GM15510 (cell line): ENCODE data around the gene KLF7.

Experiments
- POLR2A ChIP-seq: IDR thresholded peaks from 3 replicates; pipeline ENCODE4 v1.6.1; 2011; ENCODE audit warnings: borderline replicate concordance; ENCODE audit not compliant: insufficient read length; ENCODE audit errors: extremely low read depth

KLF7 gene

DNA sequence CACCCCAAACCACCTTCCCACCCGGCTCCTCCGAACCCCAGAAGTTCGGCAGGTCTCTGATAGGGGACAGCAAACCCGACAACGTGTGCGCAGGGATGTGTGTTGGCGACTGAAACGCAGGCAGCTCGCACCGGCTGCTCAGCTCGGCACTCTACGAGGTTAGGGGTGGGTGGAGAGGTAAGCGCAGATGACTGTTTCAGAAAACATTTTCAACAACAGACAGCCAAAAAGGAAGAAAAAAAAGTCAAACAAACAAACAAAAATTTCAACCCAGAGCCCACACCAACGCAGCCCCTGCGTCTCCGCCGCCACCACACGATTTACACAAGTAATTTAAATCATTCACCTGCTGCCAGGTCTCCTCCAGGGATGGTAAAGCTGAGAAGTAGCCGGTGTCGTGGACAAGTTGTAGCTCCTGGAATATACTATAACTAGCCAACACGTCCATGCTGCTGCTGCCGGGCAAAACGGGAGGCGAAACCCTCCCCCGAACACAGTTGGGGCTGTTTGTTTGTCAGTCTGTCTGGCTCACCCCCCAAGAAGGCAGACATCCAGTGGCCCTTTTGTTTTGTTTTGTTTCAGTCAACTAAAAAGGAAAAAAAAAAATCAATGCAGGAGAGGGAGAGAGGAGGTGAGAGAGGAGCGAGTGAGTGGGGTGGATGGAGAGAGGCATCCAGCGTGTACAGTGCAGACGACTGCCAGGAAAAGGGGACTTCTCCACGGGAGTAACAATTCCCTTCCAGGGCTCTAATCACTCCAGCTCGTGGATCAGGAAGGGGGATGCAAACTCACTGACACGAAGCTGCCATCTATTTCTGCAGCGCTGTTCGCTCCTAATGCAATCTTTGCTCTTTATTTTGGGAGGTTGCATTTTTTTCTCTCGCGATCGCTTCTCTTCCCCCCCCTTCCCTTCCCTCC, at the start of gene KLF7:
Gene KLF7, minus strand, starts transcription at position 828 of the 918 bp plus-strand sequence. Its CDS starts 380 bp downstream, at position 448.
- peak; percentile 37 for TF ChIP-seq POLR2A

DNA sequence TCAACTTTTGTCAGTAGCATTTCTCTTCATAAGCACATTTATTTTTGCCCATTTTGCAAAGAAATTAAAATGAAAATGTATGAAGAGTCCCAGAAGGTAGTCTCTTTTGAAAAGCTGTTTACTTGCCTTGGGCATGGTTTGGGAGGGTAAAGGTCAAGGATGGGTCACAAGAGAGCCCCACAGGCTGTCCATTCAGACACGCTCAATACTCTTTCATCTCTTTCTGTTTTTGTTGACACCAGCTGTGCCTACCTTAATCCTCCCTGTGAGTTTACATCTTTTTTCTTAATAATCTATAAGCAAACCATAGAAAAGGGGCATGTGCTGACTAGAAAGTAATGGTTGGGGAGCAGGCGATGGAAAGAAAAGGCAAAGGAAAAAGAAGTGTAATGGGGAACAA, 49.6 kb upstream of the KLF7 start:
- TF ChIP-seq POLR2A, result no peak

DNA sequence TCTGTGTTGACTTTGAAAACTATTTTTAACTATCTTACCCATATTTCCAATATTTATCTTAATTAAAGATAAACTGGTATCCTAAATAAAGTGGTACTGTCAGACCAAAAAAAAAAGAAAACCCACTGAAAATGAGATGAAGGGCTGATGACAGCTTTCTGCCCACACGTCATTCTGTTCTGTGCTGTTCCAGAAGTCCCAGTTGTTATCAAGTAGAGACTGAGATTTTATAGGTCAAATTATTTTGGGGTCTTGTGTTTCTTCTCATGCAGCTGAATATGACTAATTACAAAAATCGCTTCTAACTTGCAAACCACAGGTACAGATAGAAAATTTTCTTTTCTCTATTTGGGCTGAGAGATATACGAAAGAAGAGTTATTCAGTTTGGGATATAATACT, 48.7 kb upstream of the KLF7 start:
- TF ChIP-seq POLR2A, result no peak

DNA sequence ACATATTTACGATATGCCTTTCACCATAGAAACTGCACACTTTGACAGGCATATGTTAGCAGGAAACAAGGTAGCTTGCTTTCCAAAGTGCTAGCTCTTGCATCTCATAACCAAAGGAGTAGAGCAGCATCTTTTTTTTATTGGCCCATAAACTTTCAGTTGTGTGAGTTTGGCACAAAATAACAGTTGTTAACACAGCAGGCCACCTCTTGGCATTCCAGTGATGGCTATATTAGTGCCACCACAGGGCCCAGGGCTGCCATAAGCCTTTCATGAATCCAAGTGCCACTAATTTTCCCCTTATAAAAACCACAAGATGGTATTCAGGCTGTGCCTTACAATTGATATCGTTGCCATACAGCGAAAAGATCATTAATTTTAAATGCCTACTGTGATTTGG, 40.3 kb upstream of the KLF7 start:
- TF ChIP-seq POLR2A, result no peak

DNA sequence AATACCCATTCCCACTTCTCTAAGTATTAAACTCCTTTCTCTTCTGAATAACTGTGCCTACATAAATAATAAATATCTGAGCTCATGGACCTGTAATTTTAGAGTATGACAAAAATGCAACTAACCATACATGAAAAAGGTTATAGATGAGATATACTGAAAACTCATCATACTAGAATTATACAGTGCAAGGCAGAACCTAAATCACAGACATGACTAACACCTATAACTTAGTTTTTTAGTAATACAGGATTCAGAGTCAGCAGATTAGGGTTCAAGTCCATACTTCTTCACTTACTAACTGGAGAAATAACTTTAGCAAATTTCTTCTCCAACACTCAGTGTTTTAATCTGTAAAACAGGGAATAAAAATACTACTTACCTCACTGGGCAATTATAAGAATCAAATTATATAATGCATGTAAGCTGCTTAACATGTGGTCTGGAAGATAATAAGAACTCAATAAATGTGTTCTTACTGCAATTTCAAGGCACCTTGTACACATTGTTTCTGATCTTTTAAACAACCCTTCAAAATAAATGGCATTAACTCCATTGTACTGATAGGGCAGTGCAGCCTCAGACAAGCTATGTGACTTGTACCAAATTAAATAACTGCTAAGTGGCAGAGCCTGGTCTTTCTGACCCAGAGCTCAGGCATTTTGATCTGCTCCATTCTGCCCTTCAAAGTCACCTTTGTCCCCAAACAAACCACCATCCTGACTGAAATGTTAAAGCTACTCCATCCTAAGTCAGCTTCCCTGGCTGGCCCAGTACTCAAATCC, 39.6 kb upstream of the KLF7 start:
- TF ChIP-seq POLR2A, result no peak

DNA sequence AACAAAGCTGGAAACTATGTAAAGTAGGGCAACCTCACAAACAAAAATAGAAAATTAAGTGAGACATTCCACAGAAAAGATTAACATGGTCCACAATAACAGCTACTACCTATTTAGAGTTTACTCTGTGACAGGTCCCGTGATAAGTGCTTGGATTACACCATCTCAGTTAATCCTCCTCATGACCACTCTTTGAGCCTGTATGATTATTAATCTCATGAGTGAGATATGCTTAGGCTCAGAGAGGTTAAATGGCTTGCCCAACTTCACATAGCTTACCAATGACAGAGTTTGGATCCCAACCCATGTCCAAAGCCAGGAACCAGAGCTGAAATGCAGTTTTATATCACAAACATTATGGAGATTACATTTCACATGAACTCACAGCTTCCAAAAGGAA, 37.3 kb upstream of the KLF7 start:
- no peak for TF ChIP-seq POLR2A

DNA sequence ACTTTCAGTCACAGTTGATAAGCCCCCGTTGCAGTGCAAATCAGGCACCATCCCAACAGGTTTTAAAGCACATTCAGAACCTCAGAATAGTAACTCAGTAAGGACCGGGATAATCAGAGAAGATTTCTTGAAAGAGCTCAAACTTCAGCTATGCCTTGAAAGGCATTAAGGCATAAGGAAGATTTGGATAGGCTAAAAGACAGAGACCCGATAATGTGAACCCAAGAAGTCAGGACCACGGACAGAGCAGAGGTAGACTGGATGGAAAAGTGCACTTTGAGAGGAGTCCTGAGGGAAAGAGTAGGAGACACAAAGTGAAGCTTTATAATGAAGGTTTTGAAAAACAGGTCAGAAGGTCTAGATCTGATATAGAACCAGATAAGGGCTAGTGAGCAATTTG, 36.9 kb upstream of the KLF7 start:
- no peak for TF ChIP-seq POLR2A

DNA sequence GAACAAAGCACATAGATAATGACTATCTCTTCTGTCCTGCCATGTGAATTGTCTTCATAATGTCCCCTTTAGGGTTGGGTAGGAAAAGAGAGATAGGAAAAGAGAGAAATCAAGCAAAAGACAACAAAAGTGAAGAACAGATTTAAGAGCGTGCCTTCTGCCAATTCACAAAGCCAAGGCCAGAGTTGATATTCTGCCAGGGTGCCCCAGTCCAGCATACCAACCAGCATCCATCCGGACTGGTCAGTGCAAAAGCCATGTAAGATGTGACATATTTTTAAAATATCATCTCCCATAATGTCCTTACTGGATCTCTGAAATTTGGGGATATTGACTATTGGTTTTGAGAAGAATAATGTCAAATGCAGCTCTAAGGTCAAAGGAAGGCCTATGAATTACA, 35.7 kb upstream of the KLF7 start:
- no peak for TF ChIP-seq POLR2A

DNA sequence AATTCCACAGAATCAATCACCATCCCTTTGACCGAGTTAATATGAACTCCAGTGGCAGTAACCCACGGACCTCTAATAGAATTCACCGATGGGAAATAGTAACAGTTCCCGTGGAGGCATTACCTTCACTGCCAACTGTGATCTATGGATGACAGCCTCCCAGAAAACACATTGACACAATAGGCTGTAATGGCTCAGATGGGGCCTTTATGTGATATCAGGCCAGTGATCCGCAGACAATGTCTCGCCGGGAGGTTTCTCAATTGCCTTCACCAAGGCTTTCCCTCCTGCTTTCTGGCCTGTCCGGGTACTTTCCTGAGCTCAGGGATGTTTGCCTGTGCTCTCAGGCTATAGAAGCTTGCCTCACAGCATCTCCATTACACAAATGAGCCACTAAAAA, 34.4 kb upstream of the KLF7 start:
- TF ChIP-seq POLR2A, result no peak

DNA sequence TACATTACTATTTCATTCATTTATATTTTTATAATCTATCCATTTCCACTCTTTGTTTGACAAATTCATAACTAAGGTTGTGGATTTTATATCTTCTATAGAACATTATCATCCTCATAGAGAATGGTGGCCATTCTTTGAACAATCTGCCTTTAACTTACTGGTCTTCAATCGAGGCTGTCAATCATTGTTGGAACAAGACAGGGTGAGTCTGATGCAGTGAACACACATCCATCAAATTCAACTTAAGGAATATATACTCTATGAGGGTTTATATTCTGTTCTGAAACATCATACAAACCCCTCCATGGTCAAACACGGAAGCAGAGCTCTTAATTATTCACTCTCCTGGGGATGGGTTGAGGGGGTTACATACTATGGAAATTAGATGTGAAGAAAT, 28.3 kb upstream of the KLF7 start:
- no peak for TF ChIP-seq POLR2A

DNA sequence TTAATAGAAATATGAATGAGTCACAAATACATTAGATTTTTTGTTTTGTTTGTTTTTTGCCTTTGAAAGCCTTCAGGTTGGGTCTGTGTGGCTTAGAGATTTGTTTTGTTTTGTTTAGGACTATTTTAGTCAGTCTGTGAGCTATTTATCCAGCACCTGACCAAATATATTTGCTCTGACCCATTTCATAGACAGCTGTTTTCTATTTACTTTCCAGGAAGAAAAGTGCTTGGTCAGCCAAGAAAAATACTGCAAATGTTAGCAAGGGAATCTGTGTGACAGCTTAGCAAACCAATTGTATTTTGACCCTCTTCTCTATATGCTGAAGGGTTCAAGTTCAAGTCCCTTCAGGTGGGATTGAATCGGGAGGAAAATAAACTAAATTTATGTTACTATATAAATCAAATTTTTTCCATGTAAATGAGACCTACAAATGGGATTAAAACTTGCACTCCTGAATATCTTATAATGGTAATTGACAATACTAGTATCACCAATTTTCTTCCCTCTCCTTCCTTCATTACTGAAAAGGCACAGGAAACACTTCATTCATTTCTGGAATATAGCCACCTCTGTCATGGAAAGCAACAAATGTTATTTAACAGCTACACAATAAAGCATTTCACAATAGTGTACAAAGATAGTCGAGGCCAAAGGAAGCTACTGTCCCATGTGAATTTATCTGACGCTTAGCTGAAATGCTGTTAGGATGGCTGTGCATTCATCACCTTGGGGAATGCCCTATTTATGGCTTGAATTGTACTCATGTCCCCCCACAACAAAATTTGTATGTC, 23.1 kb upstream of the KLF7 start:
- TF ChIP-seq POLR2A, result no peak

DNA sequence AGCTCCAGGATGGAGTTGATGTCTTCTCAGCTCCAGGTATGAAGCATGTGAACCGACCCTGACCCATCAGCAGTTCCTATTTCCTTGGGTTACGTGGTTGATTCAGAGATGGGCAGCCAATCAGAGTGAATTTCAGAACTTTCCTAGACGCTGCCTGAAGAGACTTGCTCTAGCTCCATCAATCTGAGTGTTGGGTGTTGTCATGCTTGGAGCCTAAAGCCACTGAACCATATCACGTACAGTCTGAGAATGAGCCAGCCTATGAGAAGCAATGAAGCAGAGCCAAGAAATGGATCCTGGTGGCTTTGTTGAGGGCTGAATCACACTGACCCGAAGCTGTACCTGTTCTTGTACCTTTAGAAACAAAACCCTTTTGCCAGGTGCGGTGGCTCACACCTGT, 19.6 kb upstream of the KLF7 start:
- no peak for TF ChIP-seq POLR2A

DNA sequence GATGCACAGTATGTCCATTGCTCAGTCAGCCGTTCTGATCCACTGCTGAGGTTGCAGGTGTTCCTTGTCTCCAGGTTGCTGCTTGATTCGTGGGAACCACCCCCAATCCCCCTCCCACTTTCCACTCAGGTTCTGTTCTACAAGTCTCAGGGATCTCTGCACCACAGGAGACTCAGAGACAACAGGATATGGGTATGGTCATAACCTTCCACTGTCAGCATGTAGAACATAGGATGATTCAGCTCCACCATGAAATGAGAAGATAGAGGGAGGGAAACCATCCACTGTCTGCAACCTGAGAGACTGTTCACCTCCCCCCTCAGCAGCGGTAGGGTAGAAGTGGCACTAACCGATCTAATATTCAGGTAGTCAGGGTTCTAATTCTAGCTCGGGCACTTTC, 19.0 kb upstream of the KLF7 start:
- TF ChIP-seq POLR2A, result no peak

DNA sequence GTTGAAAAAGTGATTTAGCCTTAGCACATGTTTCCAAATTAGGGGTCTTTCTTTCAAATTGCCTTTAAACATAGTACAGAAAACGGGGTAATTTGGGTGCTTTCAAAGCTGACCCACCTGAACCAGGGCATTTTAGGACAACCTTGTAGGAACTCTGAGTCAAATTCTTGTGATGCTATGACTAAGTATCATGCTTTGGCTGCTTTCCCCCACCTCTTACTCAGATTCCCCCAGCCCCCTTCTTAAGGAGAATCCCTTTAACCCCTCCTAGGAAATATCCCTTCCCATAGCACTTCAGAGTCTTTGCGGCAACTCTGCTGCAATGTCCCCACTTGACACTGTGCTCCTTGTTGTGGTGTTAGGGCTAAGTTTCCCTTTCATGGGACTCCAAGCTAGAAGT, 18.6 kb upstream of the KLF7 start:
- TF ChIP-seq POLR2A, result no peak

DNA sequence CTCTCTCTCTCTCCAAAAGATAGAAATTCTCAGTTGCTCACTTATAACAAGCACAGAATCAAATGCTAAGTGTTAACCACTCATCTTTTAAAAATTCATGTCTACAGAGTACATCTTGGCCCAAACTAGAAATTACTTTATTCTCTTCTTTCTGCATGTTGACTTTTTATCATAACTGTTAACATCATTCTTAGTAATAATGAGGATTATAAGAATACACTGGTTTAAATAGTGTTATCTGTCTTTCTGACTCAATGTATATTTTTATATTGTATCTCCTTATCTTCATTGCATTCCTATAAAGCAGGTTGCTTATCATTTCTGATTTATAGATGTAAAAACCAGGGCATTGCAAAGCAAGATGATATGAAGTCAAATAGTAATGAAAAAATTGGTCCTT, 17.8 kb upstream of the KLF7 start:
- TF ChIP-seq POLR2A, result no peak

DNA sequence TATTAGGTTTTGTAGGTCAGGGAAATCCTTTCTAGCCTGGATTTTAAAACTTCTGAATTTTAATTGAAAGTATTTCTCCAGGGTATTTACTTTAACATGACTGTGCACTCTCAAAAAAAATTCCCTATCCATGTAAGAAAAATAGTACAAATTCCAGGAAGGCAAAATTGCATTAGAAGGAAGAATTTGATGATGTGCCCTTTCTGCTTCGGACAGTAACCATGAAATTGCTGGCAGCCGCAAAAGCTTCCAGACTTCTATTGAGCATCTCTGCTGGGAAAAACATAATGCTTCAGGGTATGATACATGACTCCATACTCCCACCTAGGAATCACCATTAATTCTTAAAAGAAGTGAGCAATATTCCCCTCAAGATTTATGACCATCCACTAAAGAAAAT, 17.2 kb upstream of the KLF7 start:
- TF ChIP-seq POLR2A, result no peak
